HG03025 (cell line): Measurements from ENCODE around the gene ZNF224.
A peak's percentile ranks its signal among the peaks of the same experiment; 100 is the strongest.

Experiments used
- ATAC-seq: cut with Tn5 transposase; IDR thresholded peaks from one replicate; pipeline ENCODE4 v1.9.1; 2021; ENCODE audit warnings: mild to moderate bottlenecking, moderate library complexity; ENCODE audit not compliant: unreplicated experiment, low FRiP score

Gene ZNF224

GRCh38 chr19:44093931-44094765 is at the start of gene ZNF224:
TSS of gene ZNF224 (plus strand) at chr19:44094361. CDS start at chr19:44097874, 3,513 bp downstream.
- ATAC-seq: peak; percentile 80

DNA sequence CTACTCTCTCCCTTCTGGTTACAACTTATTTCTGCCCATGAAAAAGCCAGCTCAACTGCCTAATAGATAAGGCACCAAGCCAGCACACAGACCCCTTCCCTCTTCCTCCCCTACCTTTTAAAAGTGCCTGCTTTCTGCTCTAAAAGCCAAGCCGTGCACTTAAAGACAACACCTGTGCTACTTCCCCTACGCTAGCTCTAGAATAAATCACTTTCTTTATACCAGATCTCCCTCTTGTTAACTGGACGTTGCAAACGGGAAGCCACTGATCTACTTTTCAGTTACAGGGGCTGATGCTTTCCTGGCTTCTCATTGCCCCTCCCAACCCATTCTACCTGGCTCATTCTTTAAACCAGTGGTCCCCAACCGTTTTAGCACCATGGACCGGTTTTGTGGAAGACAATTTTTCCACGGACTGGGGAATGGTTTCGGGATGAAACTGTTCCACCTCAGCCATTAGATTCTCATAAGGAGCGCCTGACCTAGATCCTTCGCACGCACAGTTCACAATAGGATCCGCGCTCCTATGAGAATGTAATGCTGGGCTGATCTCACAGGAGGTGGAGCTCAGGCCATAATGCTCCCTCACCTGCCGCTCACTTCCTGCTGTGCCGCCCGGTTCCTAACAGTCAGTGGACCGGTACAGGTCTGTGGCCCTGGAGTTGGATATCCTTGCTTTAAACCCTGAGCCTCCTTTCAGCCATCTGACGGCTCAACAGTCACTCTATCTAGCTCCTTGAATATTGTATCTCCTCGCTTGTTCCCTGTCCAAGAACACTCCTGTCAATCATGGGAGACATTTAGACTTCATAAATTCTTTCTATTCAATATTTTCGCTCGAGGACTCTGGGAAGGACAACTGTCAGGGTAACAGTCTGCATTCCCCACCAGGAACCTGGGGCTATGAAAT is 43.2 kb upstream of the ZNF224 start:
- no peak for ATAC-seq

DNA sequence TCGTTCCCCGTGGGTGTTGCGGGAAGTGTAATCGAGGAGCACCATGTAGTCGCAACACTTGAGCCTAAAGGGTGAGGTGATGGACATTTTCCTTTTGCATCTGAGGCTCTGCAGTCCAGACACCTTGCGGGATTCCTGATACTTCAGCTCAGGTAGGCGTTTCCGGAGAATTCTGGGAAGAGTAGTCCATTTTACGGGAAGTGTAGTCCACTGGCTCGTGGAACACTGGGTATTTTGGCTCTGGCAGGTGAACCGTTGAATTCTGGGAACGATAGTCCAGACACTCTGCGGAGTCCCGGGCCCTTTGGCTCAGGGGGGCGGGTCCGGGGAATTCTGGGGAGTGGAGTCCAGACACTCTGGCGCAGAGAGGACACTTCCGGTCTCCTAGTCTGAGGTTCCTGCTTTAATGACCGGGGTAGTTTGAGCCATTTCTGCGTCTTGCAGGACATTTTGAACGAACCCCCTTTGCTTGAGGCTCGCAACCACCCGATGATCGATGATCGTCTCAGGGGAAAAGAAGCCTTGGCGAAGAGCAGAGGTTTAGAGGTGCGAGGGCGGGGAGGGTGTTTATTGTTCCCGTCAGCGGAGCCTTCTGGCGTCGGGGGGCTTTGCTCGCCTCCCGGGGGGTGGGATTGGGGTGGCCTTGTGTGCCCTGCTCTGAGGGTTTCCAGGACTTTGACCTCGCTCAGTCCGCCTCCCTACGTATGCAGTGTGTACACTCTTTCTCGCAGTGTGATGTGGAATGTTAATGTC is 42.3 kb upstream of the ZNF224 start, which contains the start of gene ZNF223:
ZNF223 (plus strand) TSS at position 387 of the 753 bp plus-strand sequence. CDS start 3,141 bp downstream, outside the sequence.
- ATAC-seq: no peak

DNA sequence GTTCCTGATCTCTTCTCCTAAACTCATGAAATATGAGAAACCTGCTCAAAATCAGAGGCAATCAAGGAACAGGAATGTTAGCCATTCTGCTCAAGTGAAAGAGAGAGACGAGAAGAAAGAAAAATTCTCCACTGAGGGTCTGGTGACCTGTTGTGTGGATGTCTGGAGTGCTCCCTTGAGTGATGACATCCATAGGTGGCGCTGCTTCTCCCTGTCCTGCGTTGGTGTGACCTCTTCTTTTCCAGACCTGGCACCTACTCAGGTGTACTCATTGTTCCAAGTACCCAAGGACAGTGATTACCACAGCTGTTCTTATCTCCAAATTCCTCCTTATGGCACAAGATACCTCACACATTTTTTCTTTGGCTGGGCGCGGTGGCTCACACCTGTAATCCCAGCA is 38.3 kb upstream of the ZNF224 start:
- no peak for ATAC-seq

DNA sequence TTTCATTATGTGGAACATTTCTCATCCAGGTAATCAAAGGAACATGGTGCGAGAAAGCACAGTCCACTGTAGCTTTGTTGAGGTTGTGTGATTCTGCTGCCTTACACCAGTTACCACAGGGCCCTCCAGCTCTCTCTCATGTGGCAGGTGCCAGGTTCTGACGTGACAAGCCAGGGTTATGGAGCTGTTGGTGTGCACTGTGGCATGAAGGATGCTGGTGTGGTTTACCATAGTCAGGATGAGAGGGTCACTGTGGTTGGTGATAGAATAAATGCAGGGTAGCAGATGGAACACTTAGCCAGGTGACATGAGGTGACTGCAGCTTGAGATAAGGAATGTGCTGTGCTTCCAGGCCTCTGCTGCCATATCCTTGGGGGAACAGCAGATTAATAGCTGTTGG is 34.9 kb upstream of the ZNF224 start:
- no peak for ATAC-seq

DNA sequence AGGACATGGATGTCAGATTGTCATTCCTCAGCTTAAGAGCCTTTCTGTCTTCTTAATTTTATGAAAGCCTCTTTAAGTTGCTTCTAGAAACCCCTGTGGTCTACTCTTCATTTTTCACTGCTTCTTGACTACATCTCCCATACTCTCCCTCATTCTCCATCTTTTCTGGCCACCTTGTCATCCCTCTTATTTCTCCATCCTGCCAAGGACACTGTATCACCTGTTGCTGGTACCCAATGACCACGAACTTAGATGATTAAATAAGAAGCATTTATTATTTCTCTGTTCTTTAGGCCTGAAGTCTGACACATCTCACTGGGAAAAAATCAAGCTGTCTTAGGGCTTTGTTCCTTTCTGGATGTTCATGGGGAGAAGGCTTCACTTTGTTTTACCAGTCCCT is 33.1 kb upstream of the ZNF224 start:
- no peak for ATAC-seq

GRCh38 chr19:44066305-44066704 is 27.9 kb upstream of the ZNF224 start:
- ATAC-seq: no peak

DNA sequence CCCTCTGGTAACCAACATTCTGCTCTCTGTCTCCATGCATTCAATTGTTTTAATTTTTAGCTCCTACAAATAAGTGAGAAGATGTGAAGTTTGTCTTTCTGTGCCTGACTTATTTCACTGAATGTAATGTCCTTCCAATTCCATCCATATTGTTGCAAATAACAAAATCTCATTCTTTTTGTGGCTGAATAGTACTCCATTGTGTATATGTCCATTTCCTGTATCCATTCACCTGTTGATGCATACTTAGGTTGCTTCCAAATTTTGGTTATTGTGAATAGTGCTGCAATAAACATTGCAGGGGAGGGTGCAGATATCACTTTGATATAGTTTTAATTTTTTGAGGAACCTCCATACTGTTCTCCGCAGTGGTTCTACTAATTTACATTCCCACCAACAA is 24.7 kb upstream of the ZNF224 start:
- ATAC-seq: no peak

GRCh38 chr19:44071824-44072542 is 22.2 kb upstream of the ZNF224 start, which contains the start of gene ZNF284:
TSS of gene ZNF284 (plus strand) at chr19:44072159. CDS start at chr19:44076390, 4,231 bp downstream.
- no peak for ATAC-seq

GRCh38 chr19:44072543-44073401 is 21.4 kb upstream of the ZNF224 start:
- ATAC-seq: no peak

DNA sequence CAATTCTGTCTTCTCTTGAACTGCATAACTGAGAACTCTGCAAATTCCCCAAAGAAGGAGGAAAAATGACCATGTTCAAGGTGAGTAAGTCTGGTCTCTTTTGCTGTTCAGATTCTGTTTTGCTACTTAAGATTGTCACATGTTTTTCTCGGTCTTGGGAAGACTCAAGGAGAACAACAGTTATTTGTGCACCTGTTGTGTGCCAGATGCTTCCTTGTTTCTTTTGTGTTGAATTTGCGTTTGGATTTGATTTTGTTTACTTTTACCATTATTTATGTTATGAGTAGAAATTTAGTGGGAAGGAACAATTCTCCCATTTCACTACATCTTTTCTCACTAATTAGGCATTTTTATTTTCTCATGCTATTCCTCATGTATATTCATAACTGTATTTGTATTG is 17.8 kb upstream of the ZNF224 start:
- ATAC-seq: no peak

GRCh38 chr19:44092108-44092507 is 2.1 kb upstream of the ZNF224 start:
- no peak for ATAC-seq

GRCh38 chr19:44107751-44108150 is 13.6 kb downstream of the ZNF224 start:
- ATAC-seq: no peak

GRCh38 chr19:44109458-44109857 is 15.3 kb downstream of the ZNF224 start:
- ATAC-seq: no peak

DNA sequence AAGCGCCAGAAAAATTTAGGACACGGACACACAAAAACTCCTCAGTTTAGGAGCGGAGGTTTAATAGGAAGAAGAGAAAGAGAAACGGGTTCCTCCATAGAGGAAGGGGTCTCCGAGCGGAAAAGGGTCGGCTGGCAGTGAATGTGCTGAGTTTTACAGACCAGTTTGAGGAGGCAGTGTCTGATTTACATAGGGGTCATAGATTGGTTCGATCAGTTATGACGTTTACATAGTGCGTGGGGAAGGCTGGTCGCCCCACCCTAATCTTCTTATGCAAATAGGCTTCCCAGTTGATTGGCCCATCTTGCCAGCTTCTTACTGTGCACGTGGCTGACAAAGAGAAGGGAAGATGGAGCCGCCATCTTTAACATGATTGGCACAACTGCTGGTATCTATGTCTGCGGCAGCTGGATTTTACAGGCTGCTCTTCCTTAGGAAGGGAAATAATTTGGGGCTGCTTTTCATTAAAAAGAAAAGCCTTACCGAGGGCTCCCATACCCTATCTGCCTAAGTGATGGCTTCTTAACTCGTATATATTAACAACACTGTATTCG is 17.8 kb downstream of the ZNF224 start:
- ATAC-seq: no peak

DNA sequence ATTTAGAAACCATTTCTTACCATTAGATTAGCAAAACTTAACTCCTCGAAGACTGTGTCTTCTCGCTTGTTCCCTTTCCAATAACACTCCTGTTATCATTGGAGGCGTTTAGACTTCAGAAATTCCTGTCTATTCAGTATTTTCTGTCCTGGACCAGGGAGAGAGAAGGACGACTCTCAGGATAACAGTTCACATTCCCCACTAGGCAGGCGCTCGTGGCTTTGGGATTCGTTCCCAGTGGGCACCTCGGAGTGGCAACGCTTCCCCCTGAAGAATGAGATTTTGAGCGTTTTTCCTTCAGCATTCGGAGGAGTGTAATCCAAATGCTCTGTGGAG is 18.6 kb downstream of the ZNF224 start:
- no peak for ATAC-seq

GRCh38 chr19:44113138-44113783 is 19.1 kb downstream of the ZNF224 start, which contains the start of gene ZNF225:
TSS of gene ZNF225 (plus strand) at chr19:44113399. CDS start at chr19:44115828, 2,429 bp downstream.
- peak; percentile 95 for ATAC-seq

GRCh38 chr19:44113784-44114390 is 19.7 kb downstream of the ZNF224 start:
- no peak for ATAC-seq
